Stimulated activated CD4-positive, alpha-beta T cell treated with anti-CD3 and anti-CD28 coated beads, Interleukin-15, amount 100 ng/mL, for 48 hours (primary cell): ENCODE data around the gene KCTD17.

Experiments
- DNase-seq, 2 donors: peaks; one replicate each; pipeline ENCODE4 v3.0.0-alpha.2; 2020; ENCODE audit warnings: low read depth in 2 of 2

The KCTD17 gene

GRCh38 chr22:37051391-37052385, at the start of gene KCTD17:
TSS of gene KCTD17 (plus strand) at chr22:37051742. CDS start at chr22:37051761, 19 bp downstream.
- DNase-seq = peak; percentile 53 to 73

- DNase-seq = no peak
Observed at GRCh38 chr22:37001826-37002225, 49.7 kb upstream of the KCTD17 start.

DNA sequence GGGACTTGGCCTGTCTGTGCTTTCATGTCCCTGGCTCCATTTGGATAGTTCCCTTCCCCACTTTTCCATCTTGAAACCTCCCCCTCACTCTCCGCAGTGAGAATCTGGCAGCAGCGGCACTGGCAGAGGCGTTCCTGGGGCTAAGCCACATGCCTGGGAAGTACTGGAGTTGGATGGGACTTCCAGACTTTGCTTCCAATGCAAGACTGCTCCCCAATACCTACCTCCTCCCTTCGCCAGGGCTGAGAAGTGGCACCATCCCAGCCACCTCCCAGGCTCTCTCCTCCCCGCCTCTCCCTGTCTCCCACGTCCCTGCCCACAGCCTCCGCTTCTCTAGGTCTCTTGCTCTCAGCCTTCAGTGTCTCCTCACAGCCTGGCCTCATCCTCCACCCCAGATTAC, 48.9 kb upstream of the KCTD17 start:
- DNase-seq = no peak

DNA sequence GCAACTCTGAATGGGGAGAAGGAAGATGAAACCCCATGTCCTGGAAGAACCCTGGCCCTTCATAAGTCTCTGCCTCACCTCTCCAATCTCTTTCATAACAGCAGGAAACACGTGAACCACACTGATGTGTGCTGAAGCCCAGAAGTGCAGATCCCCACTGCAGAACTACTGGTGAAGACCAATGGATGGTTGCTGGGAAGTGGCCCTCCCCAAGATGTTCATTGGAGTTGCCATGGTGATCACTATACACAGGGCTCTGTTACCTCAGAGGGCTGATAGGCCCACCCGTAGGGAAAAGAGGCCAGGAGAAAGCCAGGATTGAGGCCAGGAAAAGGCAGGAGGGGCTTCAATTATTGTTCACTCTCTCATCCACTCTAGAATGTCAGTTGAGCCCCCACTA, 43.9 kb upstream of the KCTD17 start:
- DNase-seq = no peak

- no peak for DNase-seq
Observed at GRCh38 chr22:37008365-37008764, 43.2 kb upstream of the KCTD17 start.

- no peak for DNase-seq
Observed at GRCh38 chr22:37009490-37009889, 42.1 kb upstream of the KCTD17 start.

DNA sequence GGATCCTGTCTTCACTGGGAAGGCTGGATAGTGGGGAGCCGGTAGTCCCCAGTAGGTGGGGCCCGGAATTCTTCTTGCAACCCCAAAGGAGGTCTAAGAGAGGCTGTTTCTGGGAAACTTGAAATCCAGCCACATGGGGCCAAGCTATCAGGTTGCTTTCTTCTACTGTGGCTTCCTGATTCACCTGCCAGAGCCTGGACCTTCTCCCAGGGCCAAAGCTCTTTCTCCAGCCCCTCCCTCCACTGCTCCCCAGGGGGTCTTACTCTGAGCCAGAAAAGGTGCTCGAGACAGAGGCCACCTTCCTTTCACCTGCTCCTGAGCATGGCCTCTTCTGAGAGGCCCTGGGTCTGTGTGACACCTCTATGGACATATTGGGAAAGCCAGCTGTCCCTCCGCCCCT, 41.4 kb upstream of the KCTD17 start:
- DNase-seq = no peak

- no peak for DNase-seq
Observed at GRCh38 chr22:37010976-37011375, 40.6 kb upstream of the KCTD17 start.

- DNase-seq = no peak
Observed at GRCh38 chr22:37011472-37011871, 40.1 kb upstream of the KCTD17 start.

DNA sequence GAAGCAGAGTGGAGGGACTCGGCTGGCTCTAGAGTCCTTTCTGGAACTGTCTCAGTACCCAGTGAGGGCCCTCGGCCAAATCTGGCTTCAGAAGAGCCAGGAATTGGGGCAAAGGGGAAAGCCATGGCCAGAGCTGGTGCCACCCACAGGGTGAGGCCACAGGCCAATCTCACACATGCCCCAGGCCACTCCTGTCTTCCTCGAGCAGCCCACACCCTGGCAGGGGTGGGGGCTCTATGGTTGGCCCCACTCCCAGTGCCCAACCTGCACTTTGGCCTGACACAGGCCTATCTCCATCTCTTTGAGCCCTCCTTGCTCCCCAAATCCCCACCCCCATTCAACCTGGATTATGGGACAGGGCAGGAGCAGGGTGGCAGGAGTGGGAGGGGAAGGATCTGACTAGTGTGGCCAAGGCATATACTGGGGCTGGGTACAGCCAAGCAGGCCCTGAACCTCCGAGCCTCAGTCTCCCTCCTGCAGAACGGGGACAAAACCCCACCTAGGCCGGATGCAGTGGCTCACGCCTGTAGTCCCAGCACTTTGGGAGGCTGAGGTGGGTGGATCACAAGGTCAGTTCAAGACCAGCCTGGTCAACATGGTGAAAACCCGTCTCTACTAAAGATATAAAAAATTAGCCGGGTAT, 39.2 kb upstream of the KCTD17 start:
- DNase-seq = no peak

GRCh38 chr22:37012956-37013355, 38.6 kb upstream of the KCTD17 start:
- no peak for DNase-seq

DNA sequence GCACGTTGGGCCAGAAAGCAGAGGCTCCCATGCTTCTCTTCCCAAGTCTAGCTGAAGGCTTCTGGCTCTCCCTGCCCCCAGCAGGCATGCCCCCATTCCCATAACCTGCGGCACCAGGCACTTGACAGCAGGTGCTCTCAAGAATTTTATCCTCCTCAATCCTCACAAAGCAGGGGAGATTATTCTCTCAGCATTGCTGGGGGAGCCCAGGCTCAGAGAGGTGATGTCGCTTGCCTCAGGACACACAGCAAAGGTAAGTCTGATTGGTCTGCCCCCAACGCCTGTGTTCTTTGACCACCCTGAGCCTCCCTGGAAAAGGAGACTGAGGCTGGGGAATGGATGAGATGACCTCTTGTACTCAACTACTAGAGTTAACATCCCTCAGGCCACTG, 37.1 kb upstream of the KCTD17 start:
- DNase-seq = no peak

DNA sequence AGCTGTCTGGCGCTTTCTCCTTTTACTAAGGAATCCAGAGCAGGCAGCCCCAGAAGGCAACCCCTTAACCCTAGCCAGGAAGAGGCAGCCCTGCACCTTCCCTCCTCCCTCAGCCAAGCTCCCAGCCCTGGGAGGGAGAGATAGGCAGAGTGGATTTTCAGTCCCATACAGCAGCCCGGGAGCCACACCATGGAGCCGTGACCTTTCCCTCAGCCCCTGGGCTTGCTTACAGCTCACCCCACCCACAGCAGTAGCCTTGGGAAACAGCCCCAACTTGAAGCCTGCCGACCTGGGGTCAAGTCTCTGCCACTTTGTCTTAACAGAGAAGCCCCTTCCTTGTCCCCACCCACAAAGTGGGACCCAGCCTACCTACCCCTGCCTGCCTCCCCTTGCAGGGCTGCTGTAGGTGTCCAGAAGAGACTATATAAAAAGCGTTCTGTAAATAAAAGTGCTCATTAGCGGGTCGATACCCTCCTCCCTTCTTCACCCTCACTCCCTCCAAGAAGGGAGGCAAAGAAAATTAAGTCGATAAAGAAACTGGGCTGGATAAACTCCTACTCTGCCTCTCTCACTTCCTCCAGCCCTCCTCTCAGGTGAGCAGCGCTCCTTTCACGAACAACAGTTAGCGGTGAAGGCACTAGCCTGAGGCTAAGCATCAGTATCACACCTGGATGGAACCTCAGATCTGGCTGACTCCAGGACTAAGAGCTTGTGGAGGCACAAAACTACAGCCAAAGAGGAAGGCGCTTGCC, 36.5 kb upstream of the KCTD17 start:
- DNase-seq = no peak

- DNase-seq = no peak
Observed at GRCh38 chr22:37015587-37015878, 36.0 kb upstream of the KCTD17 start.

- no peak for DNase-seq
Observed at GRCh38 chr22:37016134-37016910, 35.2 kb upstream of the KCTD17 start.

GRCh38 chr22:37017356-37017755, 34.2 kb upstream of the KCTD17 start:
- no peak for DNase-seq

DNA sequence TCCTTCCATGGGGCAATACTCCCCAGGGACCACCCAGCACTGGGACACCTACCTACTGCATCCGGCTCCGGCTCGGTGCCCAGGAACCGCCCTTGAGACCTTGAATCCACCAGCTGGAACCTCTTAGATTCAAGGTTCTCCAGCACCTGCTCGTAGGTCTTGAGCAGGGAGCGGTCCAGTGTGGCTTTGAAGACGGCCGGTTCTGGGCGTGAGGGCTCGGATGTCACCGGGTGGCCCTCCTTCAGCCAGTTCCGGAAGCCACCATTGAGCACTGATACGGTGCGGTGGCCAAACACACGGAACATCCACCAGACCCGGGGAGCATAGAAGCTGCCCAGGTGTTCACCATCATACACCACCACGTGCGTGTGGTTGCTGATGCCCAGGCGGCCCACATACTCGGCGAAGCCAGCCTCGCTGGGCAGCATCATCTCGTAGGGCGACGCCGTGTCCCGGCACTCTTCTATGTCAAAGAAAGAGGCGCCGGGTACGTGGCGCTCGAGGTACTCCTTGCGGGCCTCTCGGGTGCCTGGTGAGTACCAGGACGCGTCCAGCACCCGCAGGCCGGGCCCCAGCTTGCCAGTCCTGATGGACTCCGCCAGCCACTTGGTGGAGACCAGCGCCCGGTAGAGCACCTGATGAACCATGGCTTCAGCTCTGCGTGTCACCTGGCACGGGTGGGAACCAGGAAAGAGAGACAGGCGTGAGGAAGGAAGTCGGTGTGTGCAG, 33.3 kb upstream of the KCTD17 start:
- DNase-seq = no peak

GRCh38 chr22:37018815-37019308, 32.7 kb upstream of the KCTD17 start:
- no peak for DNase-seq

DNA sequence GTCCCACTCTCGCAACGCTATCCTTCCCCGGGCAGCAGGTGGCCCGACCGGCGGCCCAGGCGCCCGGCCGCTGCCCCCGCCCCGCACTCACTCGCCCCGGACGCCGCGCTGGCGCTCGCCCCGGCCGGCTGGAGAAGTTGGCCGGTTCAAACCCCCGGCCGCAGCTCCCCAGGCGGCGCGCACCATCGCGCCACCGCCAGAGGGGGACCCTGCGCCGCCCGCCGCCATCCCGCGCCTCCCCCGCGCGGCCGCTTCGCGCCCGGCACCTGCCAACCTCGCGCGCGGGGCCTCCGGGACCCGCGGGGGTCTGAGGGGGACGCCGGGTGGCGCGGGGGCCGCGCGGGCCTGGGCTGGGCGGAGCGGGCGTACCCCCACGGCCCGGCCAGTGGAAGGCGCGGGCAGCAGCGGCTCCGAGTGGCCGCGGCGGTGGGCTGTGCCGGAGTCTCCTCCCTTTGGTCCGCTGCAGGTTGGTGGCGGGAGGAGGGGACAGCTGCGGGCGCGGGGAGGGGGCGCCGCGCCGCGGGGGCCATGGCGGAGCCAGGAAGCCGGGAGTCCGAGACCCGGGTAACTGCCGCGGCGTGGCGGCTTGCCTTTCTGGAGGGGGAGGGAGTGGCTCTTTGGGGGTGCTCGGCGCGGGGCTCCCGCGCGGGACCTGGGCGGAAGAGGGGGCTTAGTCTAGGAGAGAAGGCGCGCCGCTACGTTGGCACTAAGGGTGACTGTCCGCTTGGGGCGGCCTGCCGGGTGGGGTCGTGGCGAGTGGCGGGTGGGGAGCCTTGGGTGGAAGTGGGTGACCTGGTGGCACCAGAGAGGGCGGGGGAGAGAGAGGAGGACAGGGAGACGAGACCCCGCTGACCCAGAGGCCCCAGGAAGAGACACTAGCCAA, 32.0 kb upstream of the KCTD17 start, which contains the start of the genes MPST and TST:
MPST (plus strand) TSS at position 434 of the 883 bp plus-strand sequence; CDS start at position 529, 95 bp downstream.
TST (minus strand) TSS at position 139 of the 883 bp plus-strand sequence. CDS start 715 bp downstream, outside the sequence.
- DNase-seq = peak in 1 of 2 donors; percentile 12

- DNase-seq = no peak
Observed at GRCh38 chr22:37020192-37020479, 31.4 kb upstream of the KCTD17 start.
